Osteoblast (primary cell): ENCODE results near the gene HOXA1. TPM values are rescaled to one million over a fixed set of nuclear protein-coding genes. Genes with fewer than 3 reads are reported as not detected.

Source experiments
- DNase-seq: peaks from one replicate; pipeline ENCODE4 v3.0.0; 2011; ENCODE audit warnings: low spot score, mixed read lengths; ENCODE audit not compliant: insufficient read length; ENCODE audit errors: missing footprints
- H2AFZ ChIP-seq: 2 replicates; pipeline ENCODE4 v1.6.0; 2011; ENCODE audit warnings: mild to moderate bottlenecking, low read length
- H3K27ac ChIP-seq: 2 replicates; pipeline ENCODE4 v1.5.1; 2011; ENCODE audit warnings: mild to moderate bottlenecking, low read depth, low read length, moderate library complexity
- H3K27me3 ChIP-seq: 2 replicates; pipeline ENCODE4 v1.6.0; 2012; ENCODE audit warnings: mild to moderate bottlenecking, control low read depth, inconsistent platforms, low read length, moderate library complexity; ENCODE audit not compliant: insufficient read depth
- H3K36me3 ChIP-seq: 2 replicates; pipeline ENCODE4 v1.5.1; 2011; ENCODE audit warnings: mild to moderate bottlenecking, low read length, control low read depth, moderate library complexity; ENCODE audit not compliant: insufficient read depth
- H3K4me1 ChIP-seq: 2 replicates; pipeline ENCODE4 v1.5.1; 2011; ENCODE audit warnings: mild to moderate bottlenecking, low read length, control low read depth, moderate library complexity; ENCODE audit not compliant: insufficient read depth
- H3K4me2 ChIP-seq: 2 replicates; pipeline ENCODE4 v1.6.0; 2011; ENCODE audit warnings: mild to moderate bottlenecking, low read length; ENCODE audit not compliant: insufficient read depth
- H3K4me3 ChIP-seq: fragments of 200-600 bp; sonication (generic); 3 replicates; pipeline ENCODE4 v1.5.1; 2012; ENCODE audit warnings: mild to moderate bottlenecking, low read length, inconsistent platforms; ENCODE audit not compliant: insufficient read depth
- H3K79me2 ChIP-seq: 2 replicates; pipeline ENCODE4 v1.6.0; 2012; ENCODE audit warnings: mild to moderate bottlenecking, low read length, control low read depth, inconsistent platforms; ENCODE audit not compliant: insufficient read depth
- H3K9me3 ChIP-seq: 2 replicates; pipeline ENCODE4 v1.5.1; 2011; ENCODE audit warnings: low read depth, low read length, control low read depth
- H4K20me1 ChIP-seq: 2 replicates; pipeline ENCODE4 v1.6.0; 2012; ENCODE audit warnings: mild to moderate bottlenecking, low read length, control low read depth; ENCODE audit not compliant: insufficient read depth
- total RNA-seq: library from RNA; depleted of rRNA; stranded (reverse); fragments of >200 nt; gene quantifications from 2 replicates; pipeline ENCODE4 v1.2.3, GENCODE V29; 2012
- TF ChIP-seq, protein P1 (sequence below): IDR thresholded peaks from 2 replicates; pipeline ENCODE4 v1.5.1; 2011; ENCODE audit warnings: mild to moderate bottlenecking, low read depth, low read length, moderate library complexity; ENCODE audit errors: extremely low read depth

The HOXA1 gene
- total RNA-seq, 1 donor: 0.72 TPM

- H3K27ac ChIP-seq: no peak overlapping the region
- no peak overlapping the region for H3K4me3 ChIP-seq
- H3K79me2 ChIP-seq: peaks cover 12% of the 10 kb centered on the region
- no peak for DNase-seq
- H3K36me3 ChIP-seq: peaks cover 9% of the 10 kb centered on the region
- no peak overlapping the region for H2AFZ ChIP-seq
- H3K27me3 ChIP-seq: no peaks in the 10 kb centered on the region
- peaks cover 4% of the 10 kb centered on the region for H3K4me1 ChIP-seq
- H3K4me2 ChIP-seq: no peak overlapping the region
- peaks cover 4% of the 10 kb centered on the region for H4K20me1 ChIP-seq
- H3K9me3 ChIP-seq: no peaks in the 10 kb centered on the region
- TF ChIP-seq, protein P1, sequence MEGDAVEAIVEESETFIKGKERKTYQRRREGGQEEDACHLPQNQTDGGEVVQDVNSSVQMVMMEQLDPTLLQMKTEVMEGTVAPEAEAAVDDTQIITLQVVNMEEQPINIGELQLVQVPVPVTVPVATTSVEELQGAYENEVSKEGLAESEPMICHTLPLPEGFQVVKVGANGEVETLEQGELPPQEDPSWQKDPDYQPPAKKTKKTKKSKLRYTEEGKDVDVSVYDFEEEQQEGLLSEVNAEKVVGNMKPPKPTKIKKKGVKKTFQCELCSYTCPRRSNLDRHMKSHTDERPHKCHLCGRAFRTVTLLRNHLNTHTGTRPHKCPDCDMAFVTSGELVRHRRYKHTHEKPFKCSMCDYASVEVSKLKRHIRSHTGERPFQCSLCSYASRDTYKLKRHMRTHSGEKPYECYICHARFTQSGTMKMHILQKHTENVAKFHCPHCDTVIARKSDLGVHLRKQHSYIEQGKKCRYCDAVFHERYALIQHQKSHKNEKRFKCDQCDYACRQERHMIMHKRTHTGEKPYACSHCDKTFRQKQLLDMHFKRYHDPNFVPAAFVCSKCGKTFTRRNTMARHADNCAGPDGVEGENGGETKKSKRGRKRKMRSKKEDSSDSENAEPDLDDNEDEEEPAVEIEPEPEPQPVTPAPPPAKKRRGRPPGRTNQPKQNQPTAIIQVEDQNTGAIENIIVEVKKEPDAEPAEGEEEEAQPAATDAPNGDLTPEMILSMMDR: no peak
Observed at GRCh38 chr7:27124902-27125689, 29.3 kb upstream of the HOXA1 start.

- Histone ChIP-seq H3K9me3 (no peaks in the 10 kb centered on the region), H3K4me1 (no peaks in the 10 kb centered on the region), H3K27me3 (no peaks in the 10 kb centered on the region), H3K4me2 (no peak overlapping the region), H3K79me2 (peaks cover 5% of the 10 kb centered on the region), H3K36me3 (peaks cover 11% of the 10 kb centered on the region), H3K27ac (no peak overlapping the region), H4K20me1 (peaks cover 6% of the 10 kb centered on the region), H2AFZ (no peak overlapping the region), H3K4me3 (no peak overlapping the region)
- peak; percentile 57 for DNase-seq
- TF ChIP-seq, protein P1: no peak
Observed at GRCh38 chr7:27124096-27124901, 28.5 kb upstream of the HOXA1 start.

DNA sequence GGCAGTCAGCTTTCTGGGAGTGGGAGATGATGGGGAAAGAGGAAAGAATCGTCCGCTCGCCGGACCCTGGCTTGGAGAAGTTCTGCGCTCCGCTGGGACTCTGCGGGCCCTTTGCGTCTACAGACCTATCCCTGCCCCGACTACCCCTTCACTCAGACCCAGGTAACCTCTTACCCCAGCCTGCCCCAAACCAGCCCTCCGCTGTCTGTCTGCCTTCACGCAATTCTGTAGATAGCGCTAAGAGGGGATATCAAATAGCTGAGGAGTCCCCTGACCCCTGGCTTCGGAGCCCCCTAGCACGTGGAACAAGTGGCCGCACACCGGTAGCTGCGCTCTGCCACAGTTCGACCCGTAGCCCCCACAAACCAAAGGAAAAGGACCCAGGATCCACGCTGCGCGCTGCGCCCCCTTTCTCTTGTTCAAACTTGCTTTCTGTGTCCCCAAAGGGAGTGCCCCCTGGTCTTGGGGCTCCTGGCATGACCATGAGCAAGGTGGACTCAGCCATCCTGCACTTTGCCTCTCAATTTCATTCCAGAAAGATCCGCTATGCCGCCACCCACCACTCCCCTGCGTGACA is 27.8 kb upstream of the HOXA1 start:
- Histone ChIP-seq H3K4me2 (no peak overlapping the region), H3K4me1 (no peaks in the 10 kb centered on the region), H3K4me3 (no peak overlapping the region), H3K9me3 (no peaks in the 10 kb centered on the region), H3K27ac (no peak overlapping the region), H3K36me3 (peaks cover 13% of the 10 kb centered on the region), H3K27me3 (no peaks in the 10 kb centered on the region), H3K79me2 (no peaks in the 10 kb centered on the region), H2AFZ (no peak overlapping the region), H4K20me1 (peaks cover 6% of the 10 kb centered on the region)
- DNase-seq: peak; percentile 75
- TF ChIP-seq, protein P1: no peak
